Caco-2 (cell line): Measurements from ENCODE around the gene ATP2B3. TPM values are rescaled to one million over a fixed set of nuclear protein-coding genes. Genes with fewer than 3 reads are reported as not detected.

Experiments used
- BruUV-seq: library from RNA; stranded (reverse); fragments of 400-500 nt; replicated peaks from 2 replicates; lab custom pipeline; 2021; lab: Mats Ljungman, UMichigan
- CTCF ChIA-PET: fragments of 300-600 bp; sonication (Branson Sonifier 250); formaldehyde crosslinking; loops from one replicate; lab custom pipeline; 2022; ENCODE audit warnings: antibody characterized with exemption; lab: Charles Lee
- POLR2A ChIA-PET: fragments of 300-600 bp; sonication (Branson Sonifier 250); formaldehyde crosslinking; loops from one replicate; lab custom pipeline; 2022; ENCODE audit warnings: antibody characterized with exemption; lab: Charles Lee
- DNase-seq, 2 experiments: peaks; one replicate each; pipeline versions ENCODE4 v3.0.0 to v3.0.0-alpha.2; 2020 to 2022
- H3K27me3 ChIP-seq: replicated peaks from 2 replicates; pipeline ENCODE4 v1.6.0; 2011; ENCODE audit warnings: low read length; ENCODE audit not compliant: control insufficient read depth, insufficient read depth
- H3K36me3 ChIP-seq: 2 replicates; pipeline ENCODE4 v1.5.1; 2011; ENCODE audit warnings: low read length; ENCODE audit not compliant: control insufficient read depth, insufficient read depth
- H3K4me1 ChIP-seq: fragments of 250-450 bp; sonication (Bioruptor Pico); 2 replicates; pipeline ENCODE4 v1.5.1; 2020; ENCODE audit warnings: mild to moderate bottlenecking
- H3K4me3 ChIP-seq: 2 replicates; pipeline ENCODE4 v1.5.1; 2011; ENCODE audit warnings: low read depth, mild to moderate bottlenecking, control low read depth, low read length
- H3K9me3 ChIP-seq: fragments of 250-450 bp; sonication (Bioruptor Pico); 2 replicates; pipeline ENCODE4 v1.5.1; 2020; ENCODE audit warnings: mild to moderate bottlenecking, moderate library complexity
- H3K27ac Mint-ChIP-seq: one replicate; pipeline ENCODE4 v1.8.0; 2022; ENCODE audit warnings: mixed read lengths; ENCODE audit not compliant: unreplicated experiment
- H3K27me3 Mint-ChIP-seq: one replicate; pipeline ENCODE4 v1.8.0; 2022; ENCODE audit warnings: mixed read lengths; ENCODE audit not compliant: insufficient read depth, unreplicated experiment
- H3K36me3 Mint-ChIP-seq: one replicate; pipeline ENCODE4 v1.8.0; 2022; ENCODE audit warnings: mild to moderate bottlenecking, mixed read lengths; ENCODE audit not compliant: insufficient read depth, unreplicated experiment
- H3K4me1 Mint-ChIP-seq: one replicate; pipeline ENCODE4 v1.8.0; 2022; ENCODE audit warnings: low read depth, mixed read lengths; ENCODE audit not compliant: unreplicated experiment
- H3K4me3 Mint-ChIP-seq: one replicate; pipeline ENCODE4 v1.8.0; 2022; ENCODE audit warnings: mild to moderate bottlenecking, moderate library complexity, mixed read lengths; ENCODE audit not compliant: unreplicated experiment
- H3K9me3 Mint-ChIP-seq: one replicate; pipeline ENCODE4 v1.8.0; 2022; ENCODE audit warnings: mixed read lengths; ENCODE audit not compliant: unreplicated experiment
- intact Hi-C: fragments of 100-400 bp; cut with micrococcal nuclease; formaldehyde crosslinking; loops from one replicate; pipeline ENCODE4 v1.10.0; 2022; ENCODE audit not compliant: unreplicated experiment
- total RNA-seq: library from RNA; stranded (reverse); gene quantifications from 2 replicates; pipeline ENCODE4 v1.2.3, GENCODE V29; 2022
- TF ChIP-seq, protein P1 (sequence below), 2 experiments: fragments of 200-600 bp in 1 of 2; IDR thresholded peaks; 1 replicate in 1 of 2; 2 replicates in 1 of 2; pipeline versions ENCODE4 v1.5.1 to v1.8.0; 2011 to 2022; ENCODE audit warnings: antibody characterized with exemption in 1 of 2, control low read depth in 1 of 2, inconsistent platforms in 1 of 2, low read depth in 1 of 2, low read length in 1 of 2, mild to moderate bottlenecking in 1 of 2, moderate library complexity in 1 of 2; ENCODE audit not compliant: insufficient read depth in 1 of 2, severe bottlenecking in 1 of 2, unreplicated experiment in 1 of 2

The ATP2B3 gene
- total RNA-seq, 1 experiment from 2014 or later: not detected

- intact Hi-C loops: loop anchor here (1.0 to 5.0 kb wide), 3 partner anchors 37 to 470 kb away; partner anchors contain the start of gene HAUS7
- no peak overlapping the region for H3K4me3 Mint-ChIP-seq
- peak; percentile 65 to 82 for DNase-seq
- CTCF ChIA-PET: interaction anchor here (0.5 to 2.3 kb wide), 4 partner anchors 37 to 201 kb away, joined by 3 to 23 read pairs (median 5); partner anchors contain the start of gene HAUS7
- no peaks in the 10 kb centered on the region for H3K36me3 Mint-ChIP-seq
- BruUV-seq: no TSS peak
- no peaks in the 10 kb centered on the region for H3K9me3 Mint-ChIP-seq
- Histone ChIP-seq H3K4me3 (no peak overlapping the region), H3K9me3 (no peaks in the 10 kb centered on the region), H3K27me3 (no peaks in the 10 kb centered on the region), H3K36me3 (no peaks in the 10 kb centered on the region), H3K4me1 (no peaks in the 10 kb centered on the region)
- no peaks in the 10 kb centered on the region for H3K4me1 Mint-ChIP-seq
- no peak overlapping the region for H3K27ac Mint-ChIP-seq
- TF ChIP-seq, protein P1, sequence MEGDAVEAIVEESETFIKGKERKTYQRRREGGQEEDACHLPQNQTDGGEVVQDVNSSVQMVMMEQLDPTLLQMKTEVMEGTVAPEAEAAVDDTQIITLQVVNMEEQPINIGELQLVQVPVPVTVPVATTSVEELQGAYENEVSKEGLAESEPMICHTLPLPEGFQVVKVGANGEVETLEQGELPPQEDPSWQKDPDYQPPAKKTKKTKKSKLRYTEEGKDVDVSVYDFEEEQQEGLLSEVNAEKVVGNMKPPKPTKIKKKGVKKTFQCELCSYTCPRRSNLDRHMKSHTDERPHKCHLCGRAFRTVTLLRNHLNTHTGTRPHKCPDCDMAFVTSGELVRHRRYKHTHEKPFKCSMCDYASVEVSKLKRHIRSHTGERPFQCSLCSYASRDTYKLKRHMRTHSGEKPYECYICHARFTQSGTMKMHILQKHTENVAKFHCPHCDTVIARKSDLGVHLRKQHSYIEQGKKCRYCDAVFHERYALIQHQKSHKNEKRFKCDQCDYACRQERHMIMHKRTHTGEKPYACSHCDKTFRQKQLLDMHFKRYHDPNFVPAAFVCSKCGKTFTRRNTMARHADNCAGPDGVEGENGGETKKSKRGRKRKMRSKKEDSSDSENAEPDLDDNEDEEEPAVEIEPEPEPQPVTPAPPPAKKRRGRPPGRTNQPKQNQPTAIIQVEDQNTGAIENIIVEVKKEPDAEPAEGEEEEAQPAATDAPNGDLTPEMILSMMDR (IDR thresholded peaks at IDR 0.05; ENCODE audit: insufficient read depth in 1 of 2, low read depth in 1 of 2, low read length in 1 of 2, severe bottlenecking in 1 of 2, unreplicated experiment in 1 of 2): peak; percentile 68 to 78
- H3K27me3 Mint-ChIP-seq: peaks cover 3% of the 10 kb centered on the region
- POLR2A ChIA-PET: no interaction called here
Observed at GRCh38 chrX:153507484-153508178, 9.8 kb upstream of the ATP2B3 start.

GRCh38 chrX:153509592-153509991 is 7.8 kb upstream of the ATP2B3 start:
- Histone ChIP-seq H3K36me3 (no peaks in the 10 kb centered on the region), H3K4me3 (no peak overlapping the region), H3K27me3 (no peaks in the 10 kb centered on the region), H3K9me3 (no peaks in the 10 kb centered on the region), H3K4me1 (no peaks in the 10 kb centered on the region)
- CTCF ChIA-PET: no interaction called here
- H3K9me3 Mint-ChIP-seq: no peaks in the 10 kb centered on the region
- no peaks in the 10 kb centered on the region for H3K36me3 Mint-ChIP-seq
- no peak overlapping the region for H3K27ac Mint-ChIP-seq
- intact Hi-C loops: loop anchor here (5.0 kb wide), 1 partner anchor 472 kb away; no protein-coding TSS in a partner anchor
- no peaks in the 10 kb centered on the region for H3K4me1 Mint-ChIP-seq
- H3K27me3 Mint-ChIP-seq: peaks cover 3% of the 10 kb centered on the region
- BruUV-seq: no TSS peak
- H3K4me3 Mint-ChIP-seq: no peak overlapping the region
- POLR2A ChIA-PET: interaction anchor here (0.6 kb wide), 1 partner anchor 9 kb away, joined by 3 read pairs; no protein-coding TSS in a partner anchor
- DNase-seq: no peak
- TF ChIP-seq, protein P1 (IDR thresholded peaks at IDR 0.05; ENCODE audit: insufficient read depth in 1 of 2, low read depth in 1 of 2, low read length in 1 of 2, severe bottlenecking in 1 of 2, unreplicated experiment in 1 of 2): no peak

DNA sequence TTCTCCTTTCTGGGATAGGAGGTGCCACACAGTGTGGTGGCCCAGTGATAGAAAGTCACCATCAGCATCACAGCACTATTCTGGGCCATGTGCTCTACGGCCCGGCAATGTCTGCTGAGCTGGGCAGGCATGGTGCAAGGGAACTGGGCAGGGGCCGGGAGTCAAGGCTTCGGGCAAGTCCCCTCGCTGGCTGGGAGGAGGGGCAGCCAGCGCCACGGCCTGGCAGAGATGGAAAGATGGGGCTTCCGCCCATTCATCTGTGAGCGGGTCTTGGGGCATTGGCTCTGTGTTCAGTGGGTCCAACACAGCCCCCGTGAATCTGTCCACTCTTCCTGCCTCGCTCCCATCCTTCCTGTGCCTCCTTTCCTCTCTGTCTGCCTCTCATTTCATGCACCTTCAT is 7.1 kb upstream of the ATP2B3 start:
- POLR2A ChIA-PET: no interaction called here

More for the DNA sequence above, 7.1 kb upstream of the ATP2B3 start:
- peaks cover 3% of the 10 kb centered on the region for H3K27me3 Mint-ChIP-seq
- Histone ChIP-seq H3K4me1 (no peaks in the 10 kb centered on the region), H3K4me3 (no peak overlapping the region), H3K9me3 (no peaks in the 10 kb centered on the region), H3K27me3 (no peaks in the 10 kb centered on the region), H3K36me3 (no peaks in the 10 kb centered on the region)
- no peaks in the 10 kb centered on the region for H3K4me1 Mint-ChIP-seq
- no TSS peak for BruUV-seq
- no peak for DNase-seq
- intact Hi-C loops: no loop called here
- H3K36me3 Mint-ChIP-seq: no peaks in the 10 kb centered on the region
- no peaks in the 10 kb centered on the region for H3K9me3 Mint-ChIP-seq
- H3K27ac Mint-ChIP-seq: no peak overlapping the region
- no peak overlapping the region for H3K4me3 Mint-ChIP-seq
- CTCF ChIA-PET: interaction anchor here (0.7 kb wide), 1 partner anchor 49 kb away, joined by 4 read pairs; no protein-coding TSS in a partner anchor
- TF ChIP-seq, protein P1 (IDR thresholded peaks at IDR 0.05; ENCODE audit: insufficient read depth in 1 of 2, low read depth in 1 of 2, low read length in 1 of 2, severe bottlenecking in 1 of 2, unreplicated experiment in 1 of 2): no peak
